Tongue (tissue), 2 donors: ENCODE measurements around the gene CUL7. TPM values are rescaled to one million over a fixed set of nuclear protein-coding genes. Genes with fewer than 3 reads are reported as not detected.

ENCODE experiments used
- DNase-seq: peaks from one replicate; pipeline ENCODE4 v3.0.0-alpha.2; 2015
- total RNA-seq: library from RNA; depleted of rRNA; stranded (reverse); fragments of >200 nt; gene quantifications from one replicate; pipeline ENCODE4 v1.2.3, GENCODE V29; 2014

The CUL7 gene
- total RNA-seq, 1 donor from 2014 or later, result 37.4 TPM

DNA sequence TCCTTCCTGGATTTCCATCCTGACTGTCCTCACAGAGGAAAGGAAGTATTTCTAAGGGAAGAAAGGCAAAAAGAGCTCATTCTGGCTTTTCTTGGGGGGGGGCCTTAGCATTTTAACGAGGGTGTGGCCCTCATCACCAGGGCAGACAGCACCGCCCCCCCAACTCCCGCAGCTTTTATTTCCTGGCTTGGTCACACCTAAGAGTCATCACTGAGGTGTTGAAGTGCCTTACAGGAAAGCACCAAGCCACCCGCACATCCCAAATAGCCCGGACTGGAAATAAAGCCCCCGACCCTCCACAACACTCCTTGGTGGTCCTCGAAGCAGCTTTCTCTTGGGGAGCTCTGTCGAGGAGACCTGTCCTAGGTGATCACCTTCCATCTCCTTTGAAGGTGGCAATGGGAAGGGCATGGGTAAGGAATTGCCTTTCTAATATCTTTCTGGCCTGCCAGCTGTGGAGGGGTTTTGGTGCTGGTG lies 23.7 kb upstream of the CUL7 start:
- peak; percentile 8 for DNase-seq

DNA sequence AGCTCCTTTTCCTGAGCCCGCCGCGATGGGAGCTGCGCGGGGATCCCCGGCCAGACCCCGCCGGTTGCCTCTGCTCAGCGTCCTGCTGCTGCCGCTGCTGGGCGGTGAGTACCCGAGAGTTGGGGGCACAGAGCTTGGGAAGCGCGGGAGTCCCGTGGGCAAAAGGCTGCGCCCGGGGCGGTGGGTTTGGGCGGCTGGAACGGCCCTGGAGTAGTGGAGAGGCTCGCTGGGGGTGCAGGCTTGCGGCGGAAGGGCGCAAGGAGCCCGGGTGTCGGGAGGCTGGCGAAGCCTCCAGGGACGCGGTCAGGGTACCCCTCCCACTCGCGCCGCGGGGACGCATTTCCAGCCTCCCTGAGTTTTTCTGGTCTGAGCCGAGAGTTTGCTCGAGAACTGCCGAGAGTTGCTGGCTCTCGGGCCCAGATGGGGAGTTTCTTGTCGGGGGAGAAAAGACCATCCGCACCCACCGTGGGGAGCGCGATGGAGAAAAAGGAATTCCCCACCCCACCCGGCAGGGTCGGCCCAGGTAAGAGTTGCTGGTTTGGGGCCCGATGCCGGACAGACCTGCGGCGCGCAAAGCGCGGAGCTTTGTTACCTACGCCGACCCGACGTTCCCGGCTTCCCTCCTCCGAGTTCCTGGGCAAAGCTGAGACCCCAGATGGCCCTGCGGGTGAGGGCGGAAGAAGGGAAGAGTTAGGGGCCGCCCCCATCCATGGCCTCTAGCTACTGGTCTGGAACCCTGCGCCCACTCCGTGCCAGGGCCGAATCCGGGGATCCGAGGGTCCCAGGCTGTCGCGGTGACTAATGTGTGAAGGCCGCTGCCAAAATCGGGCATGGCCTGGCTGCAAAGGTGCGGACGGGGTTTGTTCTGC lies 23.0 kb upstream of the CUL7 start:
- peak; percentile 71 for DNase-seq

DNA sequence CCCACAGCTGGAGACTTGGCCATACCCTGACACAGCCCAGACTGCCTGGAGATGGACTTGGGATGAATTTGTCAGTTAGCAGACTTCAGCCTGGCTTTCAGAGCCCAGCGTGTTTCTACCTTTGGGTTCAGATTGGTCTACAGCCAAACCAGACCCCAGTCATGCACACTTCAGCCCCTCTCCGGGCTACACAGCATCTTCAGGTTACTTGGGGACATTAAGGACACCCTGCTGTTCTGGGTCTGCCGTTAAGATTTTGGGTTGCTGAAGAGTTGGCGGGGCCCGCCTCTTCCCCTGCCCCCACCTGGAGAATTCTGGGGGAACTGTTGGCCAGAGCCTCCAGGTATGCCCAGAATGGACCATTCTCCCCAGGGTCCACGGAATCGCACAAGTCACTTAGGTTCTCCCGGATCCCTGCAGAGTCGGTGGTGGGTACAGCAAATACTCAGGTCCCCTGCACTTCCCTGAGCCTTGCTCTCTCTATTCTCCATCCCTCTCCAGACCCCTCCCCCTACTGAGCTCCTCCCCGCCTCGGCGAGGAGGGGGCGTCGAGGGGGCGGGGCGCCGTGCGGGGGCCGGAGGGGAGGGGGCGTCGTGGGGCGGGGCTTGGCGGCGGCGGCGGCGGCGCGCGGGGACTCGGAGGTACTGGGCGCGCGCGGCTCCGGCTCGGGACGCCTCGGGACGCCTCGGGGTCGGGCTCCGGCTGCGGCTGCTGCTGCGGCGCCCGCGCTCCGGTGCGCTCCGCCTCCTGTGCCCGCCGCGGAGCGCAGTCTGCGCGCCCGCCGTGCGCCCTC lies 22.2 kb upstream of the CUL7 start, which contains the start of gene PTK7:
TSS of gene PTK7 (plus strand) at position 645 of the 794 bp plus-strand sequence. CDS start 175 bp downstream, outside the sequence.
- DNase-seq, result peak; percentile 94

DNA sequence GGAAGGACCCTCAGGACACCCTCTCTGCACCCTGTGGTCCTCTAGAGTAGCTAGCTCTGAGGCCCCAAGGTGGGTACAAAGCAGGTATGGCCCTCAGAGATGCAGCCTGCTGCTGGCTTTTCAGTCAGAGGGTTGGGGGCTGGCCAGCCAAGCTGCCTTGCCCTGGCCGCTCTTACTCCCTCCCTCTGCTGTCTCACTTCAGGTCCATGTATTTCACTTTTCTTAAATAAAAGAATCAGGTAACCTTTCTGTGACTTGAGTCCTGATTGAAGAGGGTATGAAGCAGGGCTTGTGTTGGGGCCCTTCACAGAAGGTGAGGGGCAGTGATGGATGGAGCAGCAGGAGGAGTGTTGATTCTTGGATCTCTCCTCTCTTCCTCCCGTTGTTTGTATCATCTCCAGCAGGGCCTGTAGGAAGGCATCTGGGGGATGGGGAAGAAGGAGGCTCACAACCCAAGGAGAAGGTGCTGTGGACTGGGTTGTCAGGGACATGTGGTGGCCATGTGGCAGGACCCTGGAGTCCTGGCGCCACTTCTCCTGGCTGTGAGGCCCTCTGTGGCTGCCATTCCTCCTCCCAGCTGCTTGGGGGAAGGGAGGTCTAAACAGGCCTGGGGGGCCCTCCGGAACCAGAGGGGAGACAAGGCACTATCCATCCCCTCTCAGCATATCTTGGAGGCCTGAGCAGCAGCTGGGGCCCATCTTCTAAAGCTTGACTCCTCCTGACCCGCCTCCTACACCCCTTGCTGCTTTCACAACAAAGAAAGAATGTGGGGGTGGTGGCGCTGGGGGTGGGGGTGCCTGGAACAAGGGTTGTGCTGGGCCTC lies 21.4 kb upstream of the CUL7 start:
- peak; percentile 58 for DNase-seq

DNA sequence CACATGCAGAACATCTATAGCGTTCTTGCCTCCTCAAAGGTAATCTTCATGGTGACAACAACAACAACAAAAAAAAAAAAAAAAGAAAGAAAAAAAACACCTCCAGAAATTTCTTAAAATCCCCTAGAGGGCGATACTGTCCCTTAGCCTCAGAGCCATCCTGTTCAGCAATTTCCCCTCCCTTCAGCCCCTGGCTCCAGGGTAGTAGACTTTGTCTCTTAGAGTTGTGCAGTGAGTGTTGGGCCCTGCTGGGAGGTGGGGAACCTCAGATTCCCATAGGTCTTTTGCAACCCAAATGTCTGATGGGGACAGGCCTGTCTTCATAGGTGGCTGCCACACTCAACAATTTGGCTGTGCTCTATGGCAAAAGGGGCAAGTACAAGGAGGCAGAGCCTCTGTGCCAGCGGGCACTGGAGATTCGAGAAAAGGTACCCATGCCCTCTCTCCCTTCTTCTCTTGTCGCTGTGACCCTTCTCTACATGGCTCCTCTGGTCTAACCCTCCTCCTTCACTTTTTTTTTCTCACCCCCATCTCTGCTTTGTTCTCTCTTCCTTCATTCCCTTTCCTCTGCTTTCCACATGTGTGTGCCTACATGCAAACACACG lies 16.5 kb upstream of the CUL7 start:
- DNase-seq, result peak; percentile 74

DNA sequence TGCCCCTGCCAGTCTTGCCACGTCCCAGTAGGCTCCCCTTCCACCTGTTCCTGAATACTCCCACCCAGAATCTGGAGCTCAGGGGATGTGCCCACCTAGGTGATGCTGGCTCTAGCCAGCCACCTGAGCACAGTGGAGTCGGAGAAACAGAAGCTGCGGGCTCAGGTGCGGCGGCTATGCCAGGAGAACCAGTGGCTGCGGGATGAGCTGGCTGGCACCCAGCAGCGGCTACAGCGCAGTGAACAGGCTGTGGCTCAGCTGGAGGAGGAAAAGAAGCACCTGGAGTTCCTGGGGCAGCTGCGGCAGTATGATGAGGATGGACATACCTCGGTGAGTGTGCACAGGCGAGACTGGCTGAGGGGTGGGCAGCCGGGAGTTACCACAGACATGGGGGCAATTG lies 9.2 kb upstream of the CUL7 start:
- DNase-seq, result no peak

DNA sequence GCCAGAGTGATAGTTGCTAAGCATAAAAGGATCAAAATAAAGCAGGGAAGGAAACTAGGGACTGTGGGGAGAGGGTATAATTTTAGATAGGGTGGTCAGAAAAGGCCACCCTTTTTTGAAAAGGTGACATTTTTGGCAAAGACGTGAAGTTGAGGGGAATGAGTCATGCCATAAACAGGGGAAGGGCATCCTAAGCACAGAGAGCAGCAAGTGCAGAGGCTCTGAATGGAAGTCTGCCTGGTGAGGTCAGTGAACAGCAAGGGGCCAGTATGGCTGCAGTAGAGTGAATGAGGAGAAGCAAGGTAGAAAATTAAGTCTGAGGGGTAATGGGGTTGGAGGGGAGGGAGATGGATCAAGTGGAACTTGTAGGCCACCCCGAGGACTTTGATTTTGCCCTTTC lies 8.2 kb upstream of the CUL7 start:
- DNase-seq, result no peak

DNA sequence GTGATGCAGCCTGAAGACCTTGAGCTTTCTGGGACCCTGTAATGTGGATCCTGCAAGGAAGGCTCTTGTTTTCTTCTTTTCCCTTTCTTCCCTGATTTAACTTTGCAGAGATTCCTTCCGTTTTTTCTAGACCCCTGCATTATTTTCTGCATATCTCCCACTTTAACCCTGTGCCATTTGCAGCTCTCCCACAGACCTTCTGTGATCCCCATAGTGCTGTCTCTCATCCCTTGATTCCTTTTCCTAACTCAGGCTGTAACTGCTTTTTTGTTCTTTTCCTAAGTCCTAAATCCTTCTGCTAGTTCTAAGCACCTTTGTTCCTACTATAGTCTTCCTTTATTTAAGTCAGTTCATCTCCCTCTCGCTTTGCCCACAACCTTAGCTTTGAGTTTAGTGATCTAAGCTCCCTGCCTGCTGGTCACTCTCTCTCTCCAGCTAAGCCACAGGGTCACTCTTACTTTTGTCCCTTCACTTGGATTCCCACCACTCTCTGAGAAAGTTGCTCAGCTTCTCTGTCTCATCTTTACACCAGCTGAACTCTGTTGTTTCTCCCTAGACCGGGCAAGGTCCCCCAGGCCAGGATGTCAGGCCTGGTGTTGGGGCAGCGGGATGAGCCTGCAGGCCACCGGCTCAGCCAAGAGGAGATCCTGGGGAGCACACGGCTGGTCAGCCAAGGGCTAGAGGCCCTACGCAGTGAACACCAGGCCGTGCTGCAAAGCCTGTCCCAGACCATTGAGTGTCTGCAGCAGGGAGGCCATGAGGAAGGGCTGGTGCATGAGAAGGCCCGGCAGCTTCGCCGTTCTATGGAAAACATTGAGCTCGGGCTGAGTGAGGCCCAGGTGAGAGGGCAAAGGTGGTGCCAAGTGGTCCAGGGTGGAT lies 7.3 kb upstream of the CUL7 start:
- no peak for DNase-seq

DNA sequence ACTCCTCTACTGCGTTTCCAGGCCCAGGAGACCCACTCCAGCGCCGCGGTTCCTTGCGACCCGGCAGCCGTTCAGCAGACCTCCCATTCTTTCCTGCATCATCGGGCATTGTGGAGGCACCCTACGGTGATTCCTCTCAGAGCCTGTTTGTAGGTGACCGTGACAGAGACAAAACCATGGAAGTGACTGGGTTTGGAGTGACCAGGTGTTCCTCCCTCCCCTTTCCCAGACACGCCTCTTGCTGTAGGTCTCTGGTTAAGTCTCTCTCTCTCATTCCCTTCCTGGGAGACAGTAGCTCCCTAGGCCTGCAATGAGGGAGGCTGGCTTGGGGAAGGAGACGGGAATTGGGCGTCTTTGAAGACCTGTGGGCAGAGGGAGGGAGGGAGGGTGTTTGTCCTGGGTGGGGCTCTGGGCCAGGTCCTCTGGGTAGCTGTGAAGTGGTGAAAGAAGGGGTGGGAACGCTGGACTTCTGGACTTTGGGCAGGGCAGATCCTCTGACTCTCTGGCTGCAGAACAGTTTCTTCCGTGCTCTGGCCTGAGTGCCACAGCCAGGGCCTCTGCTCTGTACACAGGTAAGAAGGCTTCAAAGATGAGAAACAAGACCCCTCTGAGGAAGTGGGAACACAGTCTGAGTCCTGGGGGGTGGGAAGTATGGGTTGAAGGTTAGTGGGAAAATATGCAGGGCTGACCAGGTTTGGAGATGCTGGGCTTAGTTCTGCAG lies 6.5 kb upstream of the CUL7 start:
- DNase-seq, result no peak

DNA sequence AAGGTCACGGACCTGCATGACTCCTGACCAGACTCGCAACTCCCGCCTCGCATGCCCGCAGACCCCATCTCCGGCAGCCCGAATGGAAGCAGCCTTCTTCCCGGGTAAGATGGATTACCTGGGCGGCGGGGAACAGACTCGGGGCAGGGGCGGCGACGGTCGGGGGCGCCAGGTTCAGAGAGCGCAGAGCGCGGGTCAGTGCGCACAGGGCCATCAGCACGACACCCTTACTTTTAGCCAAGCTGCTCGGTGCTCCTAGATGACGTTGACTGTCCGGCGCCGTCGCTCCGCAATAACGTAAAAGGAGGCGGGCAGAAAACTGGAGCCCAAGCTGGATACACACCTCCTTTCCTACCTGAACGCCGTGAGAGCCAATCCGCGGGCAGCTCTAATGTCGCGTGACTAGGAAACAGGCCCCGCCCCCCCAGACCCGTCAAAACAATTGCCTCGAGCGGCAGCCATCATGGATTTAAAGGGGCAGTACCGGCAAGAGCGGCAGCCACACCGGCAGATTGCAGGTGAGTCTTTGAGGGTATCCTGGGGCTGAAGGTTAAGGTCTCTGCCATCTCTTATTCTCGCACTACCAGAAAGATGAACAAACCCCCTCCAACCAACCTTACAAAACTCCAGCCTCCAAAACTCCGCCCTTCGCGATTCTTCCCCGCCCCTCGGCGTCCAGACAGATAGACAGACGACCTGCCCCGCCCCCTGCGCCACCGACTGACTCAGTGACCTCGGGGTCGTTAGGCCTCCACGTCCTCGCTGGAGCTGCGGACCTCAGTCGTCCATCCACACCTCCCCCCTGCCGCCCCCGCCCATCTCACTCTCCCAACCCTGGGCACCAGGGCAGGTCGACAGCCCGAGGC lies 5.8 kb upstream of the CUL7 start, which contains the start of the genes KLC4 and MRPL2:
TSS of gene KLC4 (plus strand) at position 464 of the 866 bp plus-strand sequence. CDS start 1,705 bp downstream, outside the sequence.
TSS of gene MRPL2 (minus strand) at position 267 of the 866 bp plus-strand sequence. CDS start at position 214, 53 bp downstream.
- DNase-seq, result peak; percentile 100

DNA sequence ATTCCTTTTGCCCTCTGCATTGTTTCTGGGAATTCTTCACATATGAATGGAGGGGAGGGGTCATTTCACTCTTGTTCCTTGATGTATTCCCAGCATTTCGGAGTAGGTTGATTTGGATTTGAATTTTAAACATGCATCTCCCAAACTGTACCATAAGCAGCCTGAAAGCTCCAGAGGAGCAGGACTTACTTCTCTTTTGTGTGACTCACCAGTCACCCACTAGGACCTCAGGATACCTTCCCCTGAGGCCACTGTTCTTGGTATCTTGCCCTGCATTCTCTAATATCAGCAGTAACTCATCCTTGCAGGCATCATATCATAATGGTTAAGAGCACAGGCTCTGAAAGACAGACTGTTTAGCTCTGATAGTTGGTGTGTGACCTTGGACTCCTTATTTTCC lies 4.9 kb upstream of the CUL7 start:
- no peak for DNase-seq

DNA sequence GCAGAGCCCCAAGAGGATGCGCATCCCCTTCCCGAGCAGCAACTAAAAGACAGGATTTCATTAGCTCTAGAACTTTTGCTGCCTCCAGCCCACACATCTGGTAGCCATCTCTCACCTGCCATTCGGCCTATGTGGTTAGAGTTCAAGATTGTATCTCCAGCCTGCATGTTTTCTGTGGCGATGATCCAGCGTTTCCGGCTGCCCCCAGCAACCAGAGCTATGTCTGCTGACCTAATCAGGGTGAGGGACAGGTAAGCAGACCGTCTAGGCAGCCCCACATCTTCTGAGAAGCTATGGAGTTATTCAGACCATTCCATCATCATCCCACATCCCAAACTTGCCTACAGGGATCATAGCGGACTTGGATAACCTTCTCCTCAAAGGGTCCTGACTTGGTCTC lies 2.3 kb upstream of the CUL7 start:
- no peak for DNase-seq

DNA sequence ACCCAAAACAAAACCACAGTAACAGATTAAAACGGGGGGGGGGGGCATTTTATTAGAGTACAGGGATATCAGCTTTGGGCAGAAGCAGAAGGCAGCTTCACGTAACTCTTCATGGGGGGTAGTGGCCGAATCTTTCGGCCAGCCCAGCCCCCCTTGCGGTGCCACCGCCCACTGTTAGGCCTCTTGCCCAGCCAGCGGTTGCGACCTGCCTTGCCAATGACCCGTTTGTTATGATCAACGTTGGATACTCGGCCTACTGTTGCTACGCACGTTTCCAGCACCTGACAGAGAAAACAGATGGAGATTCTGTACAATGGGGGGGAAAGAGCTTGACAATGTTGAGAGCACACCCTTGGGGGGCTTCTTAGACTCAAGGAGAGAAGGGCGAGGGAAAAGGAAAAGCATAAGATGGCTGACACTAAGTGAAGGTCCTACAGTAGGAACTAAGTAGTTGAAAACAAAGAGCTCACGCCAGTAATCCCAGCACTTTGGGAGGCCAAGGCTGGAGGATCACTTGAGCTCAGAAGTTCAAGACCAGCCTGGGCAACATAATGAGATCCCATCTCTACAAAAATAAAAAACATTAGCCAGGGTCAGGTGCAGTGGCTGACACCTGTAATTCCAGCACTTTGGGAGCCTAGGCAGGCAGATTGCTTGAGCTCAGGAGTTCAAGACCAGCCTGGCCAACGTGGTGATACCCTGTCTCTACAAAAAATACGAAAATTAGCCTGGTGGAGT lies 724 bp upstream of the CUL7 start:
- no peak for DNase-seq

DNA sequence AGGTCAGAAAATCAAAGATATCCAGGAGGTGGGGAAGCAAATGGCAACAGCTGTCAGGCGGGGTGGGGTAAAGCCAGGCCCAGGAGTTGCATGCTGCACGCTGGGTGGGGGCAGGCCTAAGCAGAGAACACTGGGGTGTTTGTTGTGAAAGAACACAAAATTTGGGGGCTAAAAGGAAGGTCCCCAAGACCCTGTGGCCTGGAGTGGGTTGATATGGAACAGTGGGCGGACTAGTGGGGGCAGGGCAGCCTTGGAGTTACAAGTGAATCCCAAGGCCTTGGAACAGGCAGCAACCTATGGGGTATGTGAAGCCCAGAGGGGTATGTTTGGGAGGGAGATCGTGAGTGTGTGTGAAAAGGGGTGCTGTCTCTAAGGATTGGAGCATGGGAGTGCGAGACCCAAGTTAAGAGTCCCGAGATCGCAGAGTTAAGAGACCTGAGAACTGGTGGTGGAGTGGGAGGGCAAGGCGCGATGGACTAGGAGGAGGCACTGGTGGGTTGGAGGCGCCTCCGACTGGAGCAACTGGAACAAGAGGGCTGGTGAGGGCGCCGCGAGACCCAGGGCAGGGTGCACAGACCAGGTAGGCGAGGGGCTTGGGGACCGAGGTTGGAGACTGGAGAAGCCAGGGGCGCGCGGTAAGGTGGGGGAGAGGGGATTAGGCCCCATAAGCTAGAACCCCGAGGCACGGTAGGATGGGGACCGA lies 658 bp downstream of the CUL7 start:
- peak; percentile 73 for DNase-seq

DNA sequence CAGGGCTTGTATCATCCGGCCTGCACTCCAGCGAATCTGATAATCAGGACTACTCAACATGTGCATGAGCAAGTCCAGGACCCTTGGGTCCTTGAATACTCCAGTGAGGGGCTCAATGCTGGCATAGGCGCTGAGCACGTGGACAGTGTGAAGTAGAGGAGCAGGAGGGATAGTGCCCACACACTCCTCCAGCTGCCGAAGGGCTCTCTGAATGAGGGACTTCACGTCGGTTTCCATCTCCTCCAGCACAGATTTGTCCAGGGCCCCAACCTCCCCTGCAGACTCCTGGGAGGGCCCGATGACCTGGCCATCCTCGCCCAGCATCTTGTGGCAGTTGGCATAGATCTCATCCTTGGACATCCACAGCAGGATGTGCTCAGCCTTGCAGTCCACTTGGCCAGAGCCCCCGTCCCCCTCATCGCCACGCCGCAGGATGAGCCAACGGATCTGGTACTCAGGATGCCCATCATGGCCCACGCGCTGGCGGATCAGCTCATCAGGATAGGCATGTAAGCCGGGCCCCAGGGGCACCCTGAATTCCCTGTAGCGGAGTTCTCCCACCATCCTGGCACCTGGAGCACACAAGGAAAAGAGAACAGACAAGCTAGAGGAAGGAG lies 1.3 kb downstream of the CUL7 start:
- DNase-seq, result no peak

DNA sequence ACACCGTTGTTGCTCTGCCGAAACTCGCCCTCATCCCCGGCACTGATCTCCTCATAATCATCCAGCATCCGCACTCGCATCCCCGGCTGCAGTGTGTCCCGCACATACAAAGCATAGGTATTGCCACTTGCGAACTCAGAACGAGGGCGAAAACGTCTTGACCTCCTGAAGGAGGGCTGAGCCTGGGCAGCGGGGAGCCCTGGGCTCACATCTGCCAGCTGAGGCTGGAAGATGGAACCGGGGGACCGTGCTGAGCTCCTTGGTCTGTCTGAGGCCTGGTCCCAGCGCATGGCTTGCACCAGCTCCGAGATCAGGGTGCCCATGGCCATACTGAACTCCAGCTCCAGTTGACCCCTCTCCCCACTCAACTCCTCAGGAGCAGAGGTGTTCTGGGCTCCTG lies 2.7 kb downstream of the CUL7 start:
- no peak for DNase-seq

DNA sequence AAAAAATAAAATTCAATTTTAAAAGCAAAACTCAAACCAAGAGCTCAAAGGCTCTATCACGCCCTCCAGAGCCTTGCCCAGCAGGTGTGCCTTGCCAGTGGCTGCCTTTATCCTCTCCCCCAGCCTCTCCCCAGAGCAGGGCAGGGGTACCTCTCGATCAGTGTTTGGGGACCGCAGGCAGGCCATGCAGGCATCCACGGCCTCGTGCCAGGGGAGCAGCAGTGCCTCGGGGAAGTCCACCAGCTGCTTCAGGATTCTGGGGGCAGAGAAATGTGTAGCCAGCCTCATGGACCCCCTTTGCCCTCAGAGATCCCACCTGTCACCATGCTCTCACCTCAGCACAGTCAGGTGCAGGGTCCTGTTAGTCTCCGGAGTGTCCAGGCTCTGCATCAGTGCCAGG lies 5.7 kb downstream of the CUL7 start:
- no peak for DNase-seq
